Measurements from ENCODE around the gene CFAP20.

- TF ChIP-seq, protein P1, sequence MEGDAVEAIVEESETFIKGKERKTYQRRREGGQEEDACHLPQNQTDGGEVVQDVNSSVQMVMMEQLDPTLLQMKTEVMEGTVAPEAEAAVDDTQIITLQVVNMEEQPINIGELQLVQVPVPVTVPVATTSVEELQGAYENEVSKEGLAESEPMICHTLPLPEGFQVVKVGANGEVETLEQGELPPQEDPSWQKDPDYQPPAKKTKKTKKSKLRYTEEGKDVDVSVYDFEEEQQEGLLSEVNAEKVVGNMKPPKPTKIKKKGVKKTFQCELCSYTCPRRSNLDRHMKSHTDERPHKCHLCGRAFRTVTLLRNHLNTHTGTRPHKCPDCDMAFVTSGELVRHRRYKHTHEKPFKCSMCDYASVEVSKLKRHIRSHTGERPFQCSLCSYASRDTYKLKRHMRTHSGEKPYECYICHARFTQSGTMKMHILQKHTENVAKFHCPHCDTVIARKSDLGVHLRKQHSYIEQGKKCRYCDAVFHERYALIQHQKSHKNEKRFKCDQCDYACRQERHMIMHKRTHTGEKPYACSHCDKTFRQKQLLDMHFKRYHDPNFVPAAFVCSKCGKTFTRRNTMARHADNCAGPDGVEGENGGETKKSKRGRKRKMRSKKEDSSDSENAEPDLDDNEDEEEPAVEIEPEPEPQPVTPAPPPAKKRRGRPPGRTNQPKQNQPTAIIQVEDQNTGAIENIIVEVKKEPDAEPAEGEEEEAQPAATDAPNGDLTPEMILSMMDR (IDR thresholded peaks at IDR 0.05; ENCODE audit: insufficient read depth, low read length, poor library complexity, severe bottlenecking), result no peak
- no peak for TF ChIP-seq EZH2phosphoT487 (conservative IDR thresholded peaks at IDR 0.05; ENCODE audit: low read length)
These were observed 28.1 kb upstream of the CFAP20 start for GRCh38 chr16:58157239-58157638.

All from SU-DHL-6 (cell line).